Amniotic stem cell (primary cell): Measurements from ENCODE around the gene APBA3.

Experiments used
- DNase-seq: peaks from one replicate; lab custom pipeline; 2025; lab: John Stamatoyannopoulos, UW

APBA3 gene

GRCh38 chr19:3716147-3716668 is 45.3 kb downstream of the APBA3 start:
- DNase-seq = no peak

GRCh38 chr19:3712663-3713611 is 48.6 kb downstream of the APBA3 start:
- no peak for DNase-seq

GRCh38 chr19:3710265-3710812 is 51.2 kb downstream of the APBA3 start:
- DNase-seq = no peak

- no peak for DNase-seq
Observed at GRCh38 chr19:3708207-3708931, 53.1 kb downstream of the APBA3 start, which contains the start of gene TJP3. TJP3 (plus strand) TSS chr19:3708384; CDS start chr19:3728433, 20,049 bp downstream.

GRCh38 chr19:3707868-3708206 is 53.7 kb downstream of the APBA3 start:
- no peak for DNase-seq

GRCh38 chr19:3701200-3701599 is 60.3 kb downstream of the APBA3 start:
- DNase-seq = no peak
